Transverse colon (tissue), 4 donors: ENCODE results near the gene ZCCHC3. TPM values are rescaled to one million over a fixed set of nuclear protein-coding genes. Genes with fewer than 3 reads are reported as not detected.

Experiments
- DNase-seq: peaks from one replicate; pipeline ENCODE4 v3.0.0-alpha.2; 2019
- H3K27ac ChIP-seq, 4 donors: fragments of 200-600 bp; sonication (generic); 2 replicates each; pipeline ENCODE4 v1.5.1; 2016 to 2018; ENCODE audit warnings: inconsistent platforms in 4 of 4
- H3K27me3 ChIP-seq: fragments of 200-600 bp; sonication (generic); 2 replicates; pipeline ENCODE4 v1.5.1; 2017; ENCODE audit warnings: inconsistent platforms
- H3K36me3 ChIP-seq, 4 donors: fragments of 200-600 bp; sonication (generic); 2 replicates each; pipeline ENCODE4 v1.5.1; 2017 to 2019; ENCODE audit warnings: inconsistent platforms in 4 of 4
- H3K4me1 ChIP-seq, 4 donors: fragments of 200-600 bp; sonication (generic); 2 replicates each; pipeline ENCODE4 v1.5.1; 2017 to 2020; ENCODE audit warnings: inconsistent platforms in 4 of 4
- H3K4me3 ChIP-seq, 4 donors: fragments of 200-600 bp; sonication (generic); 1 replicate in 1 of 4; 2 replicates in 3 of 4; pipeline versions ENCODE4 v1.5.1 to v1.6.1; 2017 to 2019; ENCODE audit warnings: inconsistent platforms in 4 of 4
- H3K9me3 ChIP-seq, 2 donors: fragments of 200-600 bp; sonication (generic); 2 replicates each; pipeline ENCODE4 v1.5.1; 2017 to 2019; ENCODE audit warnings: inconsistent platforms in 2 of 2
- EP300 ChIP-seq: sonication (generic); formaldehyde crosslinking; IDR thresholded peaks from one replicate; pipeline ENCODE4 v1.6.1; 2017; ENCODE audit warnings: antibody characterized with exemption, low read depth
- POLR2A ChIP-seq: fragments of 450-650 bp; IDR thresholded peaks from one replicate; pipeline ENCODE4 v1.6.1; 2016; ENCODE audit warnings: antibody characterized with exemption, mild to moderate bottlenecking, moderate library complexity
- POLR2AphosphoS5 ChIP-seq, 3 donors: sonication (generic); formaldehyde crosslinking; IDR thresholded peaks; one replicate each; pipeline ENCODE4 v1.6.1; 2016; ENCODE audit warnings: antibody characterized with exemption in 3 of 3
- WGBS, 2 donors: methylation state at CpG; one replicate each; pipeline ENCODE4 v1.1.5; 2018; ENCODE audit warnings: low coverage in 1 of 2; 5-methylcytosine and 5-hydroxymethylcytosine counted together
- in situ Hi-C, 4 donors: fragments of 200-750 bp; cut with MboI; loops; one replicate each; pipeline versions ENCODE4 v1.15.0 to v1.15.1; 2017; ENCODE audit warnings: low sequenced_read_pairs in 3 of 4, low pct_ligation_motif_present in 1 of 4, low pct_unique_long_range_greater_than_20kb in 1 of 4
- intact Hi-C: fragments of 100-400 bp; cut with DNase I; formaldehyde crosslinking; loops from one replicate; pipeline ENCODE4 v1.15.1; 2023; ENCODE audit warnings: low total_unique reads
- total RNA-seq, 4 donors: library from RNA; depleted of rRNA; stranded (reverse); fragments of >200 nt; gene quantifications; one replicate each; pipeline ENCODE4 v1.1.0, GENCODE V29; 2016
- TF ChIP-seq, protein P1 (sequence below), 5 experiments: fragments of 200-600 bp in 3 of 5; fragments of 450-650 bp in 2 of 5; sonication (generic) in 3 of 5; IDR thresholded peaks; 1 replicate in 2 of 5; 2 replicates in 3 of 5; pipeline ENCODE4 v1.5.1; 2016 to 2017; ENCODE audit warnings: antibody characterized with exemption in 5 of 5, inconsistent platforms in 3 of 5, mild to moderate bottlenecking in 2 of 5, moderate library complexity in 1 of 5

The ZCCHC3 gene
- total RNA-seq, 4 donors from 2014 or later: 6.6 to 16.0 (median 10.1) TPM

DNA sequence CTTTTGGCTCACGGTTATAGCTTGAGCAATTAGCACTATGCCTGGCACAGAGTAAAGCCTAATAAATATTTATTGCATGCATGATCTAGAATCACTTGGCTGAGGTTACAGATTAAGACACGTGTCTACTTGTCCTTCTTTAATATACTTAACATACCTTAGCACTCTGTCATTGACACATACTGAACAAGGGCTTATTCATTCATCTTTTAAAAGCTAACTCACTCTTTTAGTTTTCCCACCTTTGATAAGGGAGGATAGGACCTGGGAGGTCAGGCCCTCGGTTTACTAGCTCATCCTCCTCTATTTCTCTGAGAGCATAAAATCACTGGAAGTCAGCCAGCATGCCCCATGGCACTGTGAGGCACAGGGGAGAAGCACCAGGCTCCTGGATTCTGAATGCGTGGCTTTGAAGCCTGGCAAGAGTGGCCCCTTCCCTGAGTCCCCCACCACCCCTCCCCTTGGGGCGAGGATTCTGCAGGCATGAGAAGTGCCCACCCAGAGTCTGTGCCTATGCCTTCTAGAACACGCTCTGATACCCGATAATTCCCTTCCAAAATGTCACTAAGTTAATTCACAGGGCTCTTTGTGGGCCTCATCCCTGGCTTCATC lies 11.2 kb downstream of the ZCCHC3 start:
- Histone ChIP-seq H3K4me1 (peaks cover 0 to 13% (median 0%) of the 10 kb centered on the region in 4 donors), H3K36me3 (no peaks in the 10 kb centered on the region), H3K27ac (no peak overlapping the region), H3K4me3 (no peak overlapping the region), H3K9me3 (no peaks in the 10 kb centered on the region), H3K27me3 (no peaks in the 10 kb centered on the region)
- no peak for DNase-seq
- in situ Hi-C loops (no loop called here), intact Hi-C loops (no loop called here)
- TF ChIP-seq, protein P1, sequence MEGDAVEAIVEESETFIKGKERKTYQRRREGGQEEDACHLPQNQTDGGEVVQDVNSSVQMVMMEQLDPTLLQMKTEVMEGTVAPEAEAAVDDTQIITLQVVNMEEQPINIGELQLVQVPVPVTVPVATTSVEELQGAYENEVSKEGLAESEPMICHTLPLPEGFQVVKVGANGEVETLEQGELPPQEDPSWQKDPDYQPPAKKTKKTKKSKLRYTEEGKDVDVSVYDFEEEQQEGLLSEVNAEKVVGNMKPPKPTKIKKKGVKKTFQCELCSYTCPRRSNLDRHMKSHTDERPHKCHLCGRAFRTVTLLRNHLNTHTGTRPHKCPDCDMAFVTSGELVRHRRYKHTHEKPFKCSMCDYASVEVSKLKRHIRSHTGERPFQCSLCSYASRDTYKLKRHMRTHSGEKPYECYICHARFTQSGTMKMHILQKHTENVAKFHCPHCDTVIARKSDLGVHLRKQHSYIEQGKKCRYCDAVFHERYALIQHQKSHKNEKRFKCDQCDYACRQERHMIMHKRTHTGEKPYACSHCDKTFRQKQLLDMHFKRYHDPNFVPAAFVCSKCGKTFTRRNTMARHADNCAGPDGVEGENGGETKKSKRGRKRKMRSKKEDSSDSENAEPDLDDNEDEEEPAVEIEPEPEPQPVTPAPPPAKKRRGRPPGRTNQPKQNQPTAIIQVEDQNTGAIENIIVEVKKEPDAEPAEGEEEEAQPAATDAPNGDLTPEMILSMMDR (IDR thresholded peaks at IDR 0.05): no peak
- TF ChIP-seq EP300 (no peak), POLR2AphosphoS5 (IDR thresholded peaks at IDR 0.05) (no peak), POLR2A (no peak)
- 62% methylated on average over 3 to 7 of the region's 7 CpGs for WGBS, 2 donors

DNA sequence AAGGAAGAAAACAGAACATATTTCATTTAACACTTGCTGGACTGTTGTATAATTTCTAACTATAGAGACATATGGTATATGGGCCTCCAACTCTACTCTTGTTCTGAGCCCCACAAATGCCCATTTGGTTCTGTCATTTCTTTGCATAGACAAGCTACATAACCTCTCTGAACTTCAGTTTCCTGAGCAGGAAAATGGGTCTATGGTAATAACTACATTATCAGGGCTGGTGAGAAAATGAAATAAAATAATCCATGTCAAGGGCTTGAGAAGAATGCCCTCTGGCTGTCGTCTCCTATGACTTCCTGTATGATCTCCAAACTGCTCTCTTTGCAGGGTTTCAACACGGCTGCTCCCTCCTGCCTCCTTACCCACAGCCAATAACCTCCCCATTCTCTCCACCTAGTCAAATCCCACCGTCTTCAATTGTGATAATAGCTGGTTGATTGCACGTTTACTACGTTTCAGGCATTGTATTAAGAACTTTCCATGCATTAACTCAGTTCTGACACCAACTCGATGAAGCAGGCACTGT lies 12.0 kb downstream of the ZCCHC3 start:
- in situ Hi-C loops (no loop called here), intact Hi-C loops (no loop called here)

DNA sequence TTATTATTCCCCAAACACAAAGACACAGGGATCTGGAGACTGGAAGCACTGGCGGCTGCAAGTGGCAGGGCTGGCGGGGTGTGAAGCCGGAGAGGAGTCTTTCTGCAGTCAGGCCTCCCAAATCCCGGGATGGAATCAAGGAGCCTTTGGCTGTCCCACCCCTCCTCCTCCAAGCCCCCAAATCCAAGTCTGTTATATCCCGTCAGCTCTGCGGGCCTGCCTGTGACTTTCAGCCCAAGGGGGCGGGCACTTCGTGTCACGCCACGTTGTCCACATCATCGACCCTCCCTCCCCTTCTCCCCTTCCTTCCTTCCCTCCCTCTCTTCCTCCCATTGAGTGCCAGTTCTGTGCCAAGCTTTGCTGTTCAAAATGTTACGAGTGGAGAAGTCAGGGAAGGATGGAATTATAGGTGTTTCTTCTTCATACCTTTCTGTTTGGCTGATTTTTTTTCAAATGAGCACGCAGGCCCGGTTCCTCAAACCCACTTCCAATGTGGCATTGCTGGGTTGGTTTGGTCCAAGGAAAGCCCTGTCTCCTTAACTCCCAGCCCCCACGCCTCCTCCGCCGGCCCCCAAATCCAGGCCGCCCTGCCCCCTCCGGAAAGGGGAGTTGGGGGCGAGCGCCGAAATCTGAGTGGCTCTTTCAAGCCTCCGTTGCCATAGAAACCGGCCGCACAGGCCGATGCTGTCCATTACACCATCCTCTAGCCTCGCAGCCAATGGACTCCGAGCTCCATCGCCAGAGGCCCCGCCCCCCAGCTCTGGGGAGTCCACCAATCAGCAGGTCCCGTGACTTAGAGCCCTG lies 12.7 kb downstream of the ZCCHC3 start:
- Histone ChIP-seq H3K4me1 (peaks cover 0 to 13% (median 0%) of the 10 kb centered on the region in 4 donors), H3K4me3 (peak overlapping the region; percentile 4 to 42 (median 26)), H3K36me3 (no peaks in the 10 kb centered on the region), H3K9me3 (no peaks in the 10 kb centered on the region), H3K27ac (peak overlapping the region; percentile 79 to 88 (median 81)), H3K27me3 (no peaks in the 10 kb centered on the region)
- peak; percentile 91 for DNase-seq
- TF ChIP-seq EP300: no peak
- TF ChIP-seq, protein P1 (IDR thresholded peaks at IDR 0.05): no peak
- no peak for TF ChIP-seq POLR2A
- no peak for TF ChIP-seq POLR2AphosphoS5 (IDR thresholded peaks at IDR 0.05)
- WGBS, 2 donors: 32% methylated on average over 29 of the region's 31 CpGs; no CpG with 5 or more reads in 1 of the 2 donors
- intact Hi-C loops (no loop called here), in situ Hi-C loops (no loop called here)

More for the DNA sequence above, 12.0 kb downstream of the ZCCHC3 start:
- no peak for TF ChIP-seq EP300
- TF ChIP-seq POLR2A: no peak
- TF ChIP-seq POLR2AphosphoS5 (IDR thresholded peaks at IDR 0.05): no peak
- TF ChIP-seq, protein P1 (IDR thresholded peaks at IDR 0.05): no peak
- Histone ChIP-seq H3K27ac (peak overlapping the region; percentile 79 to 88 (median 81)), H3K9me3 (no peaks in the 10 kb centered on the region), H3K4me1 (peaks cover 0 to 13% (median 0%) of the 10 kb centered on the region in 4 donors), H3K4me3 (peak overlapping the region in 2 of 4 donors; percentile 36 to 42), H3K27me3 (no peaks in the 10 kb centered on the region), H3K36me3 (no peaks in the 10 kb centered on the region)
- WGBS, 2 donors: 25 to 50% methylated on average over 4 to 6 of the region's 6 CpGs
- no peak for DNase-seq

DNA sequence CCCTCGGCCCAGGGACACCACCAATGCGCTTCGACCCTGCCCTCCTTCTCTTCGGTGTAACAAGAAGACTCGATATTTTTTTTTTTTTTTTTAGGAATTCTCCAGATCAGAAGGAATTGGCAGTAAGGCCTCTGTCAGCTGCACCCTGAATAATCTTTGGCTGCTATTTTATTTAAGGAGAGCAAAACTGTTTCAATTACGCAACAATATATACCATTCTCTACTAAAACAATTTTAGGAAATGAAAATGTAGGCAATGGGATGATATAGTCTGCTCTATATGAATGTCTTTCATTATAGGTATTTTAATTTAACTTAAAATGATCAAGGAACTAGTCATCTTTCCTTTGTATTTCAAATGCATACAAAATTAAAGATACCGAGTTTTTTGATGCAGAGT lies 13.3 kb downstream of the ZCCHC3 start:
- no peaks in the 10 kb centered on the region for H3K27me3 ChIP-seq
- no peak for DNase-seq
- H3K4me1 ChIP-seq: peaks cover 0 to 13% (median 0%) of the 10 kb centered on the region in 4 donors
- in situ Hi-C loops (no loop called here), intact Hi-C loops (no loop called here)
- H3K27ac ChIP-seq: peak overlapping the region; percentile 79 to 88 (median 81)
- 35% methylated on average over 4 to 7 of the region's 7 CpGs for WGBS, 2 donors
- TF ChIP-seq POLR2A: no peak
- TF ChIP-seq, protein P1 (IDR thresholded peaks at IDR 0.05): no peak
- no peak for TF ChIP-seq EP300
- TF ChIP-seq POLR2AphosphoS5 (IDR thresholded peaks at IDR 0.05): no peak
- no peaks in the 10 kb centered on the region for H3K36me3 ChIP-seq
- no peaks in the 10 kb centered on the region for H3K9me3 ChIP-seq
- H3K4me3 ChIP-seq: peak overlapping the region in 2 of 4 donors; percentile 36 to 42
